GM21737 (cell line): Measurements from ENCODE around the gene PDZD11.
"Not testable (repeated sequence)": the region's sequence is repeated elsewhere in the genome, so short reads cannot be mapped to it uniquely, and the experiment has no call there.

ENCODE experiments used
- ATAC-seq: cut with Tn5 transposase; IDR thresholded peaks from one replicate; pipeline ENCODE4 v1.9.1; 2021; ENCODE audit warnings: mild to moderate bottlenecking, moderate library complexity; ENCODE audit not compliant: unreplicated experiment

The PDZD11 gene

DNA sequence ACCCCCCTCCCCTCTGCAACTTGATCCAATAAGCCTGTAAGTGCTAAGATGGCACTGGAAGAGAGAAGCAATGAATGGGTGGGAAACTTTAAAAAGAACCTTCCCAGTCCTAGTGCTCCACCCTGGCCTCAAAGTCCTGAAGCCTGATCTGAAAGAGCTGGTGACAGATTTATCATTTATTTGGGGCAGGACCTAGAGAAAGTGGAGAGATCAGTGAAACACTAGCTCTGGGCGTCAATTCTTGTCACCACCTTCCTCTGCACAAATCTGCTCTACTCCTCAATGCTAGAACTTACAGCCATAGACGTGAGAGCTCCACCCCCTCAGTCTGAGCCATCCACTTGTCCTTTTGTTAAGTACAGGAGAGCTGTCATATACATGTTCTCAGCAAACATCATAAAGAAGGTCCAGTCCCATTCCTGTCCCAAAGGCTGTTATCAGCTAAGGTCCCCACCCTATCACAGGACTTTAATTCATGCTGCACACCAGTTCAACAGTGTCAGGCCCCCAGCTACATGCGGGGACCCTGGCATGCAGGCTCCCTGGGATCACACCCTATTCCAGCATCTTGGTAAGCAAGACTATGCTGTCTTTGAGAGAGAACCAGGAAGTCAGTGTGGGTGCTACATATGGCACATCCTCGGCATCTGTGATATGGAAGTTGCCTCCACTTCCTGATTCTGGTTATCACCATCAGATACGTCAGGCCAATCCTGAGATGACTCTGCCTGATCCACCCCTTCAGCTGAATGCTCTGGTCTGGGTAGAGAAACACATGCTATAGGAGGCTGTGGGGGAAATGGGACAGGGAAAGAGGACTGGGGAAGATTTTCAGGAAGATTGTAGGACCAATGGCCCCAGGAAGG is 32.1 kb downstream of the PDZD11 start:
- no peak for ATAC-seq

DNA sequence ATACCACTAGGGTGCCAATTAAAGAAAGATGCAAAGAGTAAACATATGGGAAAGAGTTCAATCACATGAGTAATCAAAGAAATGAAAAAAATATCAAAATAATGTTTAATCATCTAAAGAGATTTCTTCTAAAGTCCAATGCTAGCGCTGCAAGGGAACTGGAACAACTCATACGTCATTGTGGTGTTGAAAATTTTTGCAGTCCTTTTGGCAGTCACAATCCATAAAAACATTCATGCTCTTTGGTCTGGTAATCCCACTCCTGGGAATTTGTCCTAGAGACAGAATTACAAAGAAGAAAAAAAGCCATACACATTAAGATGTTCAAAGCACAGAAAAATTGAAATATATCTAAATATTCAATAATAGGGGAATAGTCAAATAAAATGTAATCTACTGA is 34.3 kb downstream of the PDZD11 start:
- no peak for ATAC-seq

DNA sequence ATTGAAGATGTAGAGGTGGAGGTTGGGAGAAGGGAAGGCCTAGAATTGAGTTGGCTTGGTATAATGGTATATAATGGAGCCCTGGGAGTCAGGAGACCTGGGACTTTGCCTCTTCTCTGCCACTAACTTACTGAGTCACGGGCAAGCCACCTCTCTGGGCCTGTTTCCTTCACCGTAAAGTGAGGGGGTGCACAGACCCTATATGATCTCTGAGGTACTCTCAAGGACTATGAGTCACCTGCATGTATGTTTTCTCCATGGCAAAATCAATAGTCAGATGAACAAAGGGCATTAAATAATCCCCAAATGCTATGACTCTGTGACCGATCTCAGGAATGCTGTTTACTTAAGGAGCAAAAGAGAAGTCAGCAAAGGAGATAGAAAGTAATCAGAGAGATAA is 34.8 kb downstream of the PDZD11 start:
- no peak for ATAC-seq

DNA sequence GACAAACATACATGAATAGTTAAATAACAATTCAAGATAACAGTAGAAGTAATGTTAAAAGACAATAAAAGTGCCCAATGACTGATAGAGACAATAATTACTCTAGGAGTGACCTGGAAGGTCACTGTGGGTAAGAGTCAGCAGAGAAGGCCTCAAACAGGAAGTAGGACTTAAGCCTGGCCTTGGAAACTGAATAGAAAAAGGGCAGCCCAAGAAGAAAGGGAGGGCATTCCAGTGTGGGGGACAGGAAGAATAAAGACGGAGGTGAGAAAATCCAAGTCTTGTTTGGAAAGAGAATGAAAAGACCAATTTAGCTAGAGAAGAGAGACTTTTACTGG is 35.7 kb downstream of the PDZD11 start:
- ATAC-seq = no peak

DNA sequence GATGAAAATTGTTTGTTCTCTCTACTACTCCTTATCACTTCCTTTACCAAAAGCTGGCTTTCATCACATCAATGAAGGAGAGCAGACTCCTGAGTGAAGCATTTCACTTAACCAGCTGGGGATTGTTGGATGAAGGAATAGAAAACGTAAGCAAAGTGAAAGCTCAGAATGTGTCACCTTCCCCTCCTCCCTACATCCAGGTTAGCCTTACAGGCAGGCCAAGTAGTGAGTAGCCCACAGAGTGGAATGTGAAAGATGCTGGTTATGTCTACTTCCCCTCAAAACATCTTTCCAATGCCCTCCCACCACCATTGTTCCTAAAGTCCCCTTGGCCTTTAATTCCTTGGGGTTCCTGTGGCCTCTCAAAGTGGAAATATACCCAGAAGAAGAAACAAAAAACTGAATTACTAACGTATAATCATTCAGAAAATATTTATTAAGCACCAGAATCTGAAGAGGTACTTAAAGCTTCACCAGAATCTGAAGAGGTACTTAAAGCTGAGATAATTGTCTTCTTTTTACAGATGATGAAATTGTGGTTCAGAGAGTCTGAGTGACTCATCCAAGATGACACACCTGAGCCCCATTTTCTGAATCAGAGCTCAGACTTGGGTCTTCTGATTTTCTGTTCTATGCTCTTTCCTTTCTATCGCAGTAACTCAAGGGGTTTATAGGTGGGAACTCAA is 36.2 kb downstream of the PDZD11 start:
- ATAC-seq = no peak

DNA sequence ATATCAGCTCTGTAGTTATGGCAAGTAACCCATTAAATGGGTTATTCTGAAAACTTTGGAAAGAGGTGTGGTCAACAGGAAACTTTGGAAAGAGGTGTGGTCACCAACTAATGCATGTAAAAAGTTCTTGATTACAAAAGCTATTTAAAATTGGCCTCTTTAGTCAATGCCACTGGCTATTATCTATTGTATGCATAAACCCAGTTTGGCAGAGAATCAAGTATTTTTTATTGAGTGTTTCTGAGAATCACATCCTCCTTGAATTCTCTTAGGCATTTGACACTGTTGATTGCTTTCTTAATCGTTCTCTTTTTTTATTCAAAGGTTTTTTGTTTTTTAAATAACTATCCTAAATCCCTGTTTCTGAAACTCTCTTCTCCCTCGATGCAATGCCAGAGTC is 37.2 kb downstream of the PDZD11 start:
- no peak for ATAC-seq

DNA sequence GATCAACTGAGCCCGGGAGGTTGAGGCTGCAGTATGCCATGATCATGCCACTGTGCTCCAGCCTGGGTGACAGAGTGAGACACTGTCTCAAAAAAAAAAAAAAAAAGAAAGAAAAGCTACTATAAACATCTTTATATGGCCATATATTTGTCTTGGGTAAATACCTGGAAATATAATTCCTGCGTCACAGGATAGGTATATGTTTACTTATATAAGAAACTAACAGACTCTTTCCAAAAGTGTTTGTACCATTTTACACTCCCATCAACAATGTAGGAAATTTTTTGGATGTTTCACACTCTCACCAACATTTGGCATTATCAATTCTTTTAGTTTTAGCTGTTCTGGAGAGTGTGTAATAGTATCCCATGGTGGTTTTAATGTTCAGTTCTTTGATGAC is 42.5 kb downstream of the PDZD11 start:
- ATAC-seq = no peak

DNA sequence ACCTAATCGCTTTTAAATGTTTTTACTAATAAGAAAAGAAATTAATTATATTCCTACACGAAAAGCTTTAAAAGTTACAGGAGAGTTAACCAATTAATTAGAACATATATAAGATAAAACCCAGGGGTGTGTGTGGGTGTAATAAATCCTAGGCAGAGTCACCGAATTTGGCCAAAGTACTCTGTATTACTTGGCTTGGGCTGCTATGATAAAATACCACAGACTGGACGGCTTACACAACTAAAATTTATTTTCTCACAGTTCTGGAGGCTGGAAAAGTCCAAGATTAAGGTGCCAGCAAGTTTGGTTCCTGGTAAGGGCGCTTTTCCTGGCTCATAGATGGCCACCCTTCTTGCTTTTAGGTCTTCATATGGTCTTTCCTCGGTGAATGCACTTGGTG is 44.8 kb downstream of the PDZD11 start:
- ATAC-seq = no peak

DNA sequence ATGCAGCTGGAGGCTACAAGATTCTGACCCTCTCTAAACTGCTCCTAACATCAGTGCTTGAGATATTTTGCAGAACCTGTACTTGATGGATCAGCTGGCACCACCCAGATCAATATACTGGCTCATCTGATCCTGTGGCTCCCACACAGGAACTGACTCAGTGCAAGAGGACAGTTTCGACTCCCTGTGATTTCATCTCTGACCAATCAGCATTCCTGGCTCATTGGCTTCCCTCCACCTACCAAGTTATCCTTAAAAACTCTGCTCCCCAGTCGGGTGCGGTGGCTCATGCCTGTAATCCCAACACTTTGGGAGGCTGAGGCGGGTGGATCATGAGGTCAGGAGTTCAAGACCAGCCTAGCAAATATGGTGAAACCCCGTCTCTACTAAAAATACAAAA is 46.1 kb downstream of the PDZD11 start:
- ATAC-seq = not testable (repeated sequence)

DNA sequence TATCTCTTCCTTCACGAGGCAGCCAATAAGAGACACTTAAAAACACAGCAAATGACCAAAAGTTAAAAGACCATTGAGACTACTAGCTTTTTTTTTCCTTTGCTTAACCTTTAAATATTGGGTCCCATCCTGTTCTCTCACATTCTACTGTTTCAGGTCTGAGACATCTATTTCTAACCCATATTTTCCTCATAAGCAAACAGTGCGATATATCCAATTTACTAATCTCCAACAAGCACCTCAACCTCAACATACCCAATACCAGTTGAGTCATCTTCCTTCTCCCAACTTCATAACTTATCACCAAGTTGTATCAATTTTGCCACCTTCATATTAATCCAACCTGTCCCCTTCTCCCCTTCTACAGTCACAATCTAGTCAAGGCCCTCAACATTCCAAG is 48.2 kb downstream of the PDZD11 start:
- no peak for ATAC-seq

DNA sequence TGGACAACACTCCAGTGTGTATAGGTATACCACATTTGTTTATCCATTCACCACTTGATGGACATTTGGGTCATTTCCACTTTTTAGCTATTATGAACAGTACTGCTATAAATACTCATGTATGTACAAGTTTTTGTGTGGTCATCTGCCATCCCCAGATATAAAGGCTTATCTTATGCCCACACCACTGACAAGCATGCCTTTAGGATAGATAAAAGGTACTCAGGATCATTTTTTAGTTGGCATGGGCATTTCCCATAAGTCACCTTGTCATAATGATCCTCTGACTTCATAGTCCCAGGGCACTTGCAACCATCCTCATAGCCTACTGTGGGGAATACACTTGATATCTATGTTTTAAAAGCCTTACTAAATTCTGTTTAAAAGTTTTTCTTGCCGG is 49.0 kb downstream of the PDZD11 start:
- no peak for ATAC-seq
